ENCODE results near the gene TMEM225.

DNA sequence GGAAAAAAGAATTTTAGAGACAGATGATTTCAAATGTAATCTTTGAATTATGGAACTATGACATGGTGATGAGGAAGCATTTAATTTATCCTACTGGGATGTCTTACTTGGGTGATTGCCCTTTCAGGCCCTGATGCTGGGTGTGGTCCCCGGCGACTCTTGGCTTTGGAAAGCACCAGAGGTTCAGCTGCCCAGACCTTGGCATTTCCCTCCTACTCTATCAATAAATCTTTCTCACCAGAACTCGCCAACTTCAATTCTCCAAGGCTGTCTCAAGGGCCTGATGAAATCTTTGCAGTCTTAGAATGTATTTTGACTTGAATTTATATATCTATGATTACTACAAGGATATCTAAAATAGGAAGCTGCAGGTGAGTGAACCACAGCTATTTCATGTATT is 35.5 kb upstream of the TMEM225 start:
- no peak for TF ChIP-seq YY1 (IDR thresholded peaks at IDR 0.05; ENCODE audit: insufficient read depth, insufficient read length)
- no peak for TF ChIP-seq ZNF274 (IDR thresholded peaks at IDR 0.05; ENCODE audit: low read depth, low read length)
- TF ChIP-seq SUZ12 (IDR thresholded peaks at IDR 0.05; ENCODE audit: extremely low read depth, insufficient read depth, insufficient read length), result no peak
